CD14-positive monocyte (primary cell): ENCODE data around the gene RPLP2. TPM values are rescaled to one million over a fixed set of nuclear protein-coding genes. Genes with fewer than 3 reads are reported as not detected.

Experiments used
- DNase-seq, 3 donors: peaks; one replicate each; pipeline ENCODE4 v3.0.0-alpha.2; 2011 to 2022
- H2AFZ ChIP-seq: 2 replicates; pipeline ENCODE4 v1.6.0; 2012; ENCODE audit warnings: mild to moderate bottlenecking, low read depth, low read length, inconsistent platforms; ENCODE audit not compliant: insufficient read depth, poor library complexity, severe bottlenecking
- H3K27ac ChIP-seq, 2 donors: 1 replicate in 1 of 2; 2 replicates in 1 of 2; pipeline ENCODE4 v1.5.1; 2012 to 2013; ENCODE audit warnings: low read length in 2 of 2, control low read depth in 1 of 2, inconsistent platforms in 1 of 2, low read depth in 1 of 2, mild to moderate bottlenecking in 1 of 2
- H3K27me3 ChIP-seq, 2 donors: one replicate each; pipeline versions ENCODE4 v1.6.0 to v1.6.1; 2011 to 2013; ENCODE audit warnings: low read length in 2 of 2; ENCODE audit not compliant: control insufficient read depth in 2 of 2, insufficient read depth in 2 of 2
- H3K36me3 ChIP-seq, 2 donors: replicated peaks in 1 of 2; 1 replicate in 1 of 2; 2 replicates in 1 of 2; pipeline versions ENCODE4 v1.5.1 to v1.6.1; 2012 to 2013; ENCODE audit warnings: low read length in 2 of 2, control low read depth in 1 of 2, inconsistent platforms in 1 of 2, mild to moderate bottlenecking in 1 of 2; ENCODE audit not compliant: insufficient read depth in 2 of 2, control insufficient read depth in 1 of 2
- H3K4me1 ChIP-seq, 2 donors: 1 replicate in 1 of 2; 2 replicates in 1 of 2; pipeline versions ENCODE4 v1.5.1 to v1.6.1; 2012 to 2013; ENCODE audit warnings: low read length in 2 of 2, control low read depth in 1 of 2, inconsistent platforms in 1 of 2, mild to moderate bottlenecking in 1 of 2, moderate library complexity in 1 of 2; ENCODE audit not compliant: insufficient read depth in 2 of 2, control insufficient read depth in 1 of 2
- H3K4me2 ChIP-seq: replicated peaks from 2 replicates; pipeline ENCODE3; 2012; ENCODE audit warnings: low read length, moderate library complexity, mild to moderate bottlenecking; ENCODE audit not compliant: poor library complexity, severe bottlenecking; ENCODE audit errors: extremely low read depth
- H3K4me3 ChIP-seq, 3 experiments: fragments of 200-600 bp in 1 of 3; sonication (generic) in 1 of 3; replicated peaks in 1 of 3; 1 replicate in 2 of 3; 2 replicates in 1 of 3; pipeline ENCODE4 v1.5.1; 2011 to 2013; ENCODE audit warnings: low read length in 3 of 3, mild to moderate bottlenecking in 3 of 3, control low read depth in 2 of 3, low read depth in 2 of 3, inconsistent platforms in 1 of 3, moderate library complexity in 1 of 3
- H3K79me2 ChIP-seq: 2 replicates; pipeline ENCODE4 v1.6.0; 2012; ENCODE audit warnings: mild to moderate bottlenecking, control low read depth, inconsistent platforms, low read length, moderate library complexity; ENCODE audit not compliant: insufficient read depth
- H3K9ac ChIP-seq: 2 replicates; pipeline ENCODE4 v1.6.0; 2017; ENCODE audit warnings: low read length, mild to moderate bottlenecking; ENCODE audit not compliant: insufficient read depth, poor library complexity, severe bottlenecking
- H3K9me3 ChIP-seq, 2 donors: replicated peaks in 1 of 2; 1 replicate in 1 of 2; 2 replicates in 1 of 2; pipeline versions ENCODE4 v1.5.1 to v1.6.1; 2012 to 2013; ENCODE audit warnings: low read length in 2 of 2, control low read depth in 1 of 2; ENCODE audit not compliant: control insufficient read depth in 1 of 2, insufficient read depth in 1 of 2
- H4K20me1 ChIP-seq: 2 replicates; pipeline ENCODE4 v1.6.0; 2012; ENCODE audit warnings: mild to moderate bottlenecking, low read length, control low read depth, moderate library complexity; ENCODE audit not compliant: insufficient read depth
- H3K27ac Mint-ChIP-seq, 7 donors: one replicate each; pipeline ENCODE4 v1.8.0; 2020; ENCODE audit warnings: mild to moderate bottlenecking in 7 of 7, mixed read lengths in 7 of 7, moderate library complexity in 6 of 7, inconsistent platforms in 2 of 7
- H3K27me3 Mint-ChIP-seq, 3 donors: one replicate each; pipeline ENCODE4 v1.8.0; 2021 to 2022; ENCODE audit warnings: low read depth in 3 of 3, mild to moderate bottlenecking in 3 of 3, mixed read lengths in 3 of 3, moderate library complexity in 3 of 3, inconsistent platforms in 1 of 3
- H3K36me3 Mint-ChIP-seq, 2 donors: one replicate each; pipeline ENCODE4 v1.8.0; 2020; ENCODE audit warnings: mixed read lengths in 2 of 2, inconsistent platforms in 1 of 2, mild to moderate bottlenecking in 1 of 2
- H3K4me1 Mint-ChIP-seq: one replicate; pipeline ENCODE4 v1.8.0; 2020; ENCODE audit warnings: mild to moderate bottlenecking, mixed read lengths
- H3K4me3 Mint-ChIP-seq, 2 donors: one replicate each; pipeline ENCODE4 v1.8.0; 2020; ENCODE audit warnings: mild to moderate bottlenecking in 2 of 2, mixed read lengths in 2 of 2, moderate library complexity in 1 of 2
- H3K9me3 Mint-ChIP-seq, 7 donors: one replicate each; pipeline ENCODE4 v1.8.0; 2020 to 2022; ENCODE audit warnings: mixed read lengths in 7 of 7, mild to moderate bottlenecking in 6 of 7, moderate library complexity in 6 of 7, inconsistent platforms in 2 of 7
- WGBS: methylation state at CpG from one replicate; pipeline ENCODE4 v1.1.5; 2013; ENCODE audit warnings: missing lambda C conversion rate; ENCODE audit not compliant: insufficient coverage; 5-methylcytosine and 5-hydroxymethylcytosine counted together
- intact Hi-C, 2 donors: fragments of 100-400 bp; cut with micrococcal nuclease; formaldehyde crosslinking; loops; one replicate each; pipeline versions ENCODE4 v1.15.0 to v1.15.1; 2023
- polyA plus RNA-seq, 3 donors: library from polyadenylated mRNA; depleted of rRNA in 1 of 3; unstranded in 2 of 3; stranded (reverse) in 1 of 3; fragments of 300-500 nt in 2 of 3; fragments of >200 nt in 1 of 3; fragmentation: Illumina TruSeq in 2 of 3; gene quantifications; 1 replicate in 2 of 3; 2 replicates in 1 of 3; pipeline ENCODE4 v1.2.3, GENCODE V29; 2012 to 2021
- TF ChIP-seq, protein P1 (sequence below): fragments of 200-600 bp; IDR thresholded peaks from one replicate; pipeline ENCODE4 v1.8.0; 2022; ENCODE audit warnings: antibody characterized with exemption, mild to moderate bottlenecking

Gene RPLP2
- polyA plus RNA-seq, 3 donors, result 879 to 1,191 (median 990) TPM

DNA sequence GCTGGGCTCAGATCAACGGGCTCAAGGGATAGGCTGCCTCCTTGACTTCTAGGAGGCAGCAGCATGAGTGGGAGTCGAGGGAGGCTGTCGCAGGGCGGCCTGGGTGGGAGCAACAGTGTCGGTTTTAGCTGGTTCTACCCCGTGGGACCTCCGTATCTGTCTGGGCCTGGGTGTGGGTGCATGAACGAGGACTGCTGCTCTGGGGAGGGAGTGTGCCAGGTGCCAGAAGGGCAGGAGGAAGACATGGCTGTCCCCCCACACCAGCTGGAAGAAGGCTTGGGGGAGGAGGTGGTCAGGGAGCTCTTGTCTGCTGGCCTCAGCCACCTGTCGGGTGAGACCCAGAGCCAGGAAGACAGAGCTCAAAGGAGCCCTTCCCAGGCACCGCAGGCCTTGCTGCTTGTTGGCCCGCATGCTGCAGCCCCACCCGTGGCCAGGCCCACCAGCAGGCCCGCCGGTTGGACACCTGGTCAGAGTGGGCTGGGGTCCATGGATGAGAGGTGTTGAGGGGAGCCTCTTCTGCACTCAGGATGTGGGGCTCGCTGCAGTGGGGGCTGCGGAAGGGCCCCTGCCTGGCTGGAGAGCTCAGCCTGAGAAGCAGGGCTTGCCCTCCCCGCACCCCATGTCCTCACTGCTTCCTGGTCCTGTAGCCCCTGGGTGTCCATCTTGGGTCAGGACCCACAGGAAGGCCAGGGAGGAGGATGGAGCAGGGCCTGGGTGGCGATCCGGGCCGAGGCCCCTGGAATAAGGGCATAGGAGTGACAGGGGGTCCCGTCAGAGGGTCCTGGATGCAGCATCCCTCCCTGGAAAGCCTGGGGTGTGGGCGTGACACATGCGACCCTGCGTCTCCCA is 23.3 kb upstream of the RPLP2 start:
- H3K4me3 ChIP-seq, result no peak overlapping the region
- H3K9me3 ChIP-seq, result no peaks in the 10 kb centered on the region
- H3K79me2 ChIP-seq, result no peaks in the 10 kb centered on the region
- TF ChIP-seq, protein P1, sequence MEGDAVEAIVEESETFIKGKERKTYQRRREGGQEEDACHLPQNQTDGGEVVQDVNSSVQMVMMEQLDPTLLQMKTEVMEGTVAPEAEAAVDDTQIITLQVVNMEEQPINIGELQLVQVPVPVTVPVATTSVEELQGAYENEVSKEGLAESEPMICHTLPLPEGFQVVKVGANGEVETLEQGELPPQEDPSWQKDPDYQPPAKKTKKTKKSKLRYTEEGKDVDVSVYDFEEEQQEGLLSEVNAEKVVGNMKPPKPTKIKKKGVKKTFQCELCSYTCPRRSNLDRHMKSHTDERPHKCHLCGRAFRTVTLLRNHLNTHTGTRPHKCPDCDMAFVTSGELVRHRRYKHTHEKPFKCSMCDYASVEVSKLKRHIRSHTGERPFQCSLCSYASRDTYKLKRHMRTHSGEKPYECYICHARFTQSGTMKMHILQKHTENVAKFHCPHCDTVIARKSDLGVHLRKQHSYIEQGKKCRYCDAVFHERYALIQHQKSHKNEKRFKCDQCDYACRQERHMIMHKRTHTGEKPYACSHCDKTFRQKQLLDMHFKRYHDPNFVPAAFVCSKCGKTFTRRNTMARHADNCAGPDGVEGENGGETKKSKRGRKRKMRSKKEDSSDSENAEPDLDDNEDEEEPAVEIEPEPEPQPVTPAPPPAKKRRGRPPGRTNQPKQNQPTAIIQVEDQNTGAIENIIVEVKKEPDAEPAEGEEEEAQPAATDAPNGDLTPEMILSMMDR, result no peak
- intact Hi-C loops, result no loop called here
- Mint-ChIP-seq H3K27me3 (peaks cover 17 to 50% (median 20%) of the 10 kb centered on the region in 3 donors), H3K27ac (no peak overlapping the region), H3K36me3 (peaks cover 7 to 18% of the 10 kb centered on the region in 2 donors), H3K9me3 (peaks cover 0 to 2% (median 0%) of the 10 kb centered on the region in 7 donors), H3K4me1 (no peaks in the 10 kb centered on the region), H3K4me3 (no peak overlapping the region)
- no peak overlapping the region for H3K27ac ChIP-seq
- H3K36me3 ChIP-seq, result peaks cover 0 to 12% of the 10 kb centered on the region in 2 donors
- WGBS, result 91% methylated on average over 22 of the region's 24 CpGs
- peaks cover 4 to 28% of the 10 kb centered on the region in 2 donors for H3K27me3 ChIP-seq
- no peak overlapping the region for H3K4me2 ChIP-seq
- no peaks in the 10 kb centered on the region for H3K4me1 ChIP-seq
- peaks cover 15% of the 10 kb centered on the region for H4K20me1 ChIP-seq
- DNase-seq, result no peak
- no peak overlapping the region for H3K9ac ChIP-seq
- H2AFZ ChIP-seq, result no peak overlapping the region

GRCh38 chr11:787084-787675 is 22.6 kb upstream of the RPLP2 start:
- H3K27me3 ChIP-seq, result peaks cover 4 to 28% of the 10 kb centered on the region in 2 donors
- no peaks in the 10 kb centered on the region for H3K9me3 ChIP-seq
- H3K4me1 Mint-ChIP-seq, result no peaks in the 10 kb centered on the region
- H3K4me3 ChIP-seq, result no peak overlapping the region
- H2AFZ ChIP-seq, result no peak overlapping the region
- H3K27ac ChIP-seq, result no peak overlapping the region
- no peak overlapping the region for H3K27ac Mint-ChIP-seq
- intact Hi-C loops, result no loop called here
- H3K4me2 ChIP-seq, result no peak overlapping the region
- peaks cover 11 to 21% of the 10 kb centered on the region in 2 donors for H3K36me3 Mint-ChIP-seq
- 90% methylated on average over 21 of the region's 24 CpGs for WGBS
- H3K4me1 ChIP-seq, result no peaks in the 10 kb centered on the region
- H4K20me1 ChIP-seq, result peaks cover 12% of the 10 kb centered on the region
- no peak for DNase-seq
- no peak overlapping the region for H3K4me3 Mint-ChIP-seq
- H3K79me2 ChIP-seq, result no peaks in the 10 kb centered on the region
- H3K9me3 Mint-ChIP-seq, result peaks cover 0 to 2% (median 0%) of the 10 kb centered on the region in 7 donors
- no peak overlapping the region for H3K9ac ChIP-seq
- H3K27me3 Mint-ChIP-seq, result peaks cover 15 to 50% (median 20%) of the 10 kb centered on the region in 3 donors
- TF ChIP-seq, protein P1, result no peak
- H3K36me3 ChIP-seq, result peaks cover 2 to 13% of the 10 kb centered on the region in 2 donors
